Measurements from ENCODE around the gene D2HGDH.

- no peak for TF ChIP-seq CTCF (conservative IDR thresholded peaks at IDR 0.05; ENCODE audit: low read depth, low read length)
- no peak for TF ChIP-seq EZH2 (IDR thresholded peaks at IDR 0.05; ENCODE audit: borderline replicate concordance, low read depth, low read length, poor library complexity, severe bottlenecking)
Observed at GRCh38 chr2:241741016-241741415, 6.6 kb downstream of the D2HGDH start.
